ENCODE results near the gene CFAP300.

The CFAP300 gene

GRCh38 chr11:102071497-102072472 lies 24.5 kb downstream of the CFAP300 start:
- no peaks in the 10 kb centered on the region for H3K4me1 ChIP-seq (ENCODE audit: control insufficient read depth, insufficient read depth, low read length, poor library complexity, severe bottlenecking)
- H3K4me3 ChIP-seq (ENCODE audit: extremely low read depth, insufficient read depth, low read length, poor library complexity, severe bottlenecking), result no peak overlapping the region
- H3K36me3 ChIP-seq (ENCODE audit: control insufficient read depth, insufficient read depth, low read length), result no peaks in the 10 kb centered on the region
- WGBS, 2 experiments (ENCODE audit: insufficient coverage in 2 of 2), result no CpG with 5 or more reads among the region's 1 CpG
- H3K9me3 ChIP-seq (ENCODE audit: control insufficient read depth, low read length), result peaks cover 29% of the 10 kb centered on the region
- no peak overlapping the region for H3K27ac ChIP-seq (ENCODE audit: low read depth, low read length, severe bottlenecking)

GRCh38 chr11:102073253-102073652 lies 26.0 kb downstream of the CFAP300 start:
- Histone ChIP-seq H3K36me3 (ENCODE audit: control insufficient read depth, insufficient read depth, low read length) (no peaks in the 10 kb centered on the region), H3K4me1 (ENCODE audit: control insufficient read depth, insufficient read depth, low read length, poor library complexity, severe bottlenecking) (no peaks in the 10 kb centered on the region), H3K27ac (ENCODE audit: low read depth, low read length, severe bottlenecking) (no peak overlapping the region), H3K4me3 (ENCODE audit: extremely low read depth, insufficient read depth, low read length, poor library complexity, severe bottlenecking) (no peak overlapping the region), H3K9me3 (ENCODE audit: control insufficient read depth, low read length) (peaks cover 29% of the 10 kb centered on the region)
- WGBS, 2 experiments (ENCODE audit: insufficient coverage in 2 of 2), result 92 to 93% methylated on average over 2 of the region's 2 CpGs

DNA sequence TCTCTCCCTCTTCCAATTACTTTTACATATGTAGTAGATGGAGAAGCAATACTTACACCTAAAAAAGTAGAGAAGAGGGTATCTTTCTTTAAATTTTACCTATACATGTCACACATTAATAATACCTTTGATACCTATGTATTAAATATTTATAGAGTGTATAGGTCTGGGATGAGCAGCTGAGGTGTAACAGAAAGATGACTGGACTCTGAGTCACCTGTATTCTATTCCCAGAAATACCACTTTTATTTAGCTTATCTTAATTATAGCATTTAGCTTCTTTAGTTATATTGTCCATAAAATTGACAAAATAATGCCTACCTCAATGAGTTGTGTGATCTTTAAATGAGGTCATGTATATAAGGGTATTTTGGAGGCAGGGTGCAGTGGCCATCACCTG lies 32.4 kb downstream of the CFAP300 start:
- Histone ChIP-seq H3K27ac (ENCODE audit: low read depth, low read length, severe bottlenecking) (no peak overlapping the region), H3K4me3 (ENCODE audit: extremely low read depth, insufficient read depth, low read length, poor library complexity, severe bottlenecking) (no peak overlapping the region), H3K36me3 (ENCODE audit: control insufficient read depth, insufficient read depth, low read length) (no peaks in the 10 kb centered on the region), H3K4me1 (ENCODE audit: control insufficient read depth, insufficient read depth, low read length, poor library complexity, severe bottlenecking) (no peaks in the 10 kb centered on the region), H3K9me3 (ENCODE audit: control insufficient read depth, low read length) (no peaks in the 10 kb centered on the region)

DNA sequence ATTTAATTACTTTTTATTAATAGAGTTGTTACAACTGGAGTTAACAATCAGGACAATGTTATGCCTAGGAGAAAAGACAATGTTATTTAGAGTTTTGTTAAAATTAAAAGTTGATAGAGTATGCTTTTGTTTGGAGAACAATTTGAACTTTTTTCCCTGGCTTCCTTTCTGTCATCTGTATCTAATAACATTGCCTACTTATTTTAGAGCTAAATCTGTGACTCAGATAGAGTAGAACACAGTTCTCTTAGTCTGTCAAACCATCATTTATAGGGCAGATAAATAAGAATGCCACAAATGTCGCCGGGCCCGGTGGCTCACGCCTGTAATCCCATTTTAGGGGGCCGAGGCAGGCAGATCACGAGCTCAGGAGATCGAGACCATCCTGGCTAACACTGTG lies 34.1 kb downstream of the CFAP300 start:
- Histone ChIP-seq H3K4me1 (ENCODE audit: control insufficient read depth, insufficient read depth, low read length, poor library complexity, severe bottlenecking) (peaks cover 6% of the 10 kb centered on the region), H3K4me3 (ENCODE audit: extremely low read depth, insufficient read depth, low read length, poor library complexity, severe bottlenecking) (no peak overlapping the region), H3K27ac (ENCODE audit: low read depth, low read length, severe bottlenecking) (no peak overlapping the region), H3K9me3 (ENCODE audit: control insufficient read depth, low read length) (no peaks in the 10 kb centered on the region), H3K36me3 (ENCODE audit: control insufficient read depth, insufficient read depth, low read length) (no peaks in the 10 kb centered on the region)
- WGBS, 2 experiments (ENCODE audit: insufficient coverage in 2 of 2), result 94 to 95% methylated on average over 7 of the region's 7 CpGs

DNA sequence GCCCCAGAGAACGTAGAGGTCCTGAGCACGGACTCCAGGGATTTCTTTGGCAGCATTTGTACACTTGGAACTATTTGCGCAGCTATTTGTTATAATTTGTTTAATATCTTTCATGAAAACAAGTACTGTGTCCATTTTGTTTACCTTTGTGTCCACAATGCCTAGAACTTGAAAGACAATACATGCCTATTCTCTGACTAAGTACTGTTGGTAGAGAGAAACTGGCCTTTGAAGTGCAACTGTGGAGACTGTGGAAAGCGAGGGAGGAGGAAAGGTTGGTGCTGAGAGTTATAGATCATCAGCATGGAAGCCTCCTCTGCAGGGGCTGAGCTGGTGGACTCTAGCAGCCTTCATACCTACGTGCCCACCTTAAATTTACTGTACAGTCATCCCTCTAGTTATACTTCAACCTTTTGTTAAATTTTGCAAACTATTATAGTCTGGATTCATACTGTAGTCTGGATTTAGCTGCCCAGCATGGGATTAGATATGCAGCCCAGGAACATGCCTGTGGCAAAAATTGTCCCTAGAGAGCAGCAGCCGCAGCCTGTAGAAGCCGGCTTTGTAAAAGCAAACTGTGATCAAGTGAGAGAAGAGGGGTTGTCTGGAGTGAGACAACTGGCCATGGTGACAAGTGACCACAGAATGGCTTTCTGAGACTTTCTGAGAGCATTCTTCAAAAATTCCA lies 38.8 kb downstream of the CFAP300 start:
- Histone ChIP-seq H3K9me3 (ENCODE audit: control insufficient read depth, low read length) (no peaks in the 10 kb centered on the region), H3K36me3 (ENCODE audit: control insufficient read depth, insufficient read depth, low read length) (no peaks in the 10 kb centered on the region), H3K4me3 (ENCODE audit: extremely low read depth, insufficient read depth, low read length, poor library complexity, severe bottlenecking) (no peak overlapping the region), H3K4me1 (ENCODE audit: control insufficient read depth, insufficient read depth, low read length, poor library complexity, severe bottlenecking) (peaks cover 6% of the 10 kb centered on the region), H3K27ac (ENCODE audit: low read depth, low read length, severe bottlenecking) (no peak overlapping the region)
- 60 to 93% methylated on average over 3 of the region's 7 CpGs for WGBS, 2 experiments (ENCODE audit: insufficient coverage in 2 of 2)

DNA sequence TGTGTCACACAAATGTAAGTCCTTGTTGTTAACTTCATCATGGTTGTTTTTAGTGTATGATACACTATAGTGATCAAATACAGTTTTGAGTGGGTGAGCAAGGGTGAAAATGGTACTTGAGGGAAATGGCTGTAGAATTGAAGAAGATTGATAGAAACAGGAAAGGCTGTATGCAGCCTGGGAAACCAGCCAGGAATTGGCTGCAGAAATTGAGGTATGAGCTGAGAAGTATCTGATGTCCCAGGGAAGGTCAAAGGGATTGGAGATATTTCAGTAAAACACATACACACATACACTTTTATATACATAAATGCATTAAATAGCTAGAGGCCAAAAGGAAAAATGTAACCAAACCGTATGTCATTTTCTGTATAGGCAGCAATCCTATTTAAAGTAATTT lies 49.9 kb downstream of the CFAP300 start:
- WGBS, 2 experiments (ENCODE audit: insufficient coverage in 2 of 2), result no CpG with 5 or more reads among the region's 1 CpG
- no peaks in the 10 kb centered on the region for H3K36me3 ChIP-seq (ENCODE audit: control insufficient read depth, insufficient read depth, low read length)
- H3K4me3 ChIP-seq (ENCODE audit: extremely low read depth, insufficient read depth, low read length, poor library complexity, severe bottlenecking), result no peak overlapping the region
- H3K4me1 ChIP-seq (ENCODE audit: control insufficient read depth, insufficient read depth, low read length, poor library complexity, severe bottlenecking), result no peaks in the 10 kb centered on the region
- no peak overlapping the region for H3K27ac ChIP-seq (ENCODE audit: low read depth, low read length, severe bottlenecking)
- H3K9me3 ChIP-seq (ENCODE audit: control insufficient read depth, low read length), result no peaks in the 10 kb centered on the region

GRCh38 chr11:102099755-102100154 lies 52.5 kb downstream of the CFAP300 start:
- 95 to 97% methylated on average over 2 of the region's 2 CpGs for WGBS, 2 experiments (ENCODE audit: insufficient coverage in 2 of 2)
- H3K36me3 ChIP-seq (ENCODE audit: control insufficient read depth, insufficient read depth, low read length), result no peaks in the 10 kb centered on the region
- H3K4me1 ChIP-seq (ENCODE audit: control insufficient read depth, insufficient read depth, low read length, poor library complexity, severe bottlenecking), result no peaks in the 10 kb centered on the region
- no peak overlapping the region for H3K4me3 ChIP-seq (ENCODE audit: extremely low read depth, insufficient read depth, low read length, poor library complexity, severe bottlenecking)
- no peaks in the 10 kb centered on the region for H3K9me3 ChIP-seq (ENCODE audit: control insufficient read depth, low read length)
- no peak overlapping the region for H3K27ac ChIP-seq (ENCODE audit: low read depth, low read length, severe bottlenecking)

GRCh38 chr11:102108734-102109440 lies 61.6 kb downstream of the CFAP300 start:
- H3K9me3 ChIP-seq (ENCODE audit: control insufficient read depth, low read length), result no peaks in the 10 kb centered on the region
- peak overlapping the region; percentile 99 for H3K27ac ChIP-seq (ENCODE audit: low read depth, low read length, severe bottlenecking)
- H3K36me3 ChIP-seq (ENCODE audit: control insufficient read depth, insufficient read depth, low read length), result no peaks in the 10 kb centered on the region
- peak overlapping the region; percentile 89 for H3K4me3 ChIP-seq (ENCODE audit: extremely low read depth, insufficient read depth, low read length, poor library complexity, severe bottlenecking)
- WGBS, 2 experiments (ENCODE audit: insufficient coverage in 2 of 2), result 88 to 90% methylated on average over 1 of the region's 3 CpGs
- H3K4me1 ChIP-seq (ENCODE audit: control insufficient read depth, insufficient read depth, low read length, poor library complexity, severe bottlenecking), result peaks cover 7% of the 10 kb centered on the region

DNA sequence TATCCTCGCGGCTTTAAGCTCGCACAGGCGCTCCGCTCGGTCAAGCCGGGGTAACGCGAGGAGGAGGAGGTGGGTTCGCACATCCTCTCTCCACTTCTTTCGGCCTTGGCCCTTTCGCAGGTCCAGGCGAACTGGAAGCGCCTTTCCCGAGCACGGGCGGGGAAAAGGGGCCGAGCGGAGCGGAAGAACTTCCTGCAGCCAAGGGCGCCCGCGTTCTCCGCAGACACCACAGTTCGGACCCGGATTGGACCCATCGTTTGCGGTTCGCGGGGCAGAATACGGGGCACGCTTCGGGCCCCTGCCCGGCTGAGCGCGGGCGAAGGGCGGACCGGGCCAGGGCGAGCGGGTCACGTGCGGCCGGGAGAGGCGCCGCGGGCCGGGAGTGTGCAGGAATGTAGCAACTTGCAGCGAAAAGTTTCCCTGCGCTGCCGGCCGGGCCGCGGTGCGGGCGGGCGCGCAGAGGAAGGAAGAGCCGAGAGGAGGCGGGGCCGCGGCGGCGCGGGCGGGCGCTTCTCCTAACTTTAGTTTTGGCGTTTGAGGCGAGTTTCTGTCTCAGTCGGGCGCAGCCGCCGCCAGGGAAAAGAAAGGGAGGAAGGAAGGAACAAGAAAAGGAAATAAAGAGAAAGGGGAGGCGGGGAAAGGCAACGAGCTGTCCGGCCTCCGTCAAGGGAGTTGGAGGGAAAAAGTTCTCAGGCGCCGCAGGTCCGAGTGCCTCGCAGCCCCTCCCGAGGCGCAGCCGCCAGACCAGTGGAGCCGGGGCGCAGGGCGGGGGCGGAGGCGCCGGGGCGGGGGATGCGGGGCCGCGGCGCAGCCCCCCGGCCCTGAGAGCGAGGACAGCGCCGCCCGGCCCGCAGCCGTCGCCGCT lies 62.9 kb downstream of the CFAP300 start, which contains the start of gene YAP1:
YAP1 (plus strand) TSS at position 552 of the 865 bp plus-strand sequence. CDS start 402 bp downstream, outside the sequence.
- peaks cover 17% of the 10 kb centered on the region for H3K4me1 ChIP-seq (ENCODE audit: control insufficient read depth, insufficient read depth, low read length, poor library complexity, severe bottlenecking)
- no peaks in the 10 kb centered on the region for H3K9me3 ChIP-seq (ENCODE audit: control insufficient read depth, low read length)
- H3K27ac ChIP-seq (ENCODE audit: low read depth, low read length, severe bottlenecking), result peak within 1 kb of the TSS; percentile 99
- WGBS, 2 experiments (ENCODE audit: insufficient coverage in 2 of 2), result 0% methylated on average over 78 to 87 of the region's 104 CpGs
- H3K36me3 ChIP-seq (ENCODE audit: control insufficient read depth, insufficient read depth, low read length), result peaks cover 7% of the 10 kb centered on the region
- peak within 1 kb of the TSS; percentile 89 for H3K4me3 ChIP-seq (ENCODE audit: extremely low read depth, insufficient read depth, low read length, poor library complexity, severe bottlenecking)

- Histone ChIP-seq H3K4me1 (ENCODE audit: control insufficient read depth, insufficient read depth, low read length, poor library complexity, severe bottlenecking) (peaks cover 23% of the 10 kb centered on the region), H3K9me3 (ENCODE audit: control insufficient read depth, low read length) (no peaks in the 10 kb centered on the region), H3K36me3 (ENCODE audit: control insufficient read depth, insufficient read depth, low read length) (peaks cover 7% of the 10 kb centered on the region), H3K4me3 (ENCODE audit: extremely low read depth, insufficient read depth, low read length, poor library complexity, severe bottlenecking) (peak overlapping the region; percentile 89), H3K27ac (ENCODE audit: low read depth, low read length, severe bottlenecking) (peak overlapping the region; percentile 99)
- 0 to 1% methylated on average over 27 to 28 of the region's 31 CpGs for WGBS, 2 experiments (ENCODE audit: insufficient coverage in 2 of 2)
These were observed 63.4 kb downstream of the CFAP300 start for GRCh38 chr11:102110761-102111010.

All from mesodermal cell (in vitro differentiated cells).